Endothelial cell (in vitro differentiated cells): ENCODE results near the gene NMRK1. TPM values are rescaled to one million over a fixed set of nuclear protein-coding genes. Genes with fewer than 3 reads are reported as not detected.

Source experiments
- DNase-seq: peaks from one replicate; pipeline ENCODE4 v3.0.0; 2021; ENCODE audit warnings: low spot score
- H3K27ac Mint-ChIP-seq: one replicate; pipeline ENCODE4 v1.8.0; 2021; ENCODE audit warnings: mixed read lengths, inconsistent platforms; ENCODE audit not compliant: unreplicated experiment
- H3K27me3 Mint-ChIP-seq: one replicate; pipeline ENCODE4 v1.8.0; 2021; ENCODE audit warnings: mild to moderate bottlenecking, moderate library complexity, mixed read lengths, inconsistent platforms; ENCODE audit not compliant: unreplicated experiment
- H3K36me3 Mint-ChIP-seq: one replicate; pipeline ENCODE4 v1.8.0; 2021; ENCODE audit warnings: mild to moderate bottlenecking, low read depth, mixed read lengths, inconsistent platforms; ENCODE audit not compliant: unreplicated experiment
- H3K4me1 Mint-ChIP-seq: one replicate; pipeline ENCODE4 v1.8.0; 2021; ENCODE audit warnings: mild to moderate bottlenecking, mixed read lengths, inconsistent platforms; ENCODE audit not compliant: unreplicated experiment
- H3K4me3 Mint-ChIP-seq: one replicate; pipeline ENCODE4 v1.8.0; 2021; ENCODE audit warnings: mild to moderate bottlenecking, mixed read lengths, inconsistent platforms; ENCODE audit not compliant: unreplicated experiment
- H3K9me3 Mint-ChIP-seq: one replicate; pipeline ENCODE4 v1.8.0; 2021; ENCODE audit warnings: mixed read lengths, inconsistent platforms; ENCODE audit not compliant: unreplicated experiment
- CTCF ChIP-seq: fragments of 200-600 bp; sonication (generic); IDR thresholded peaks from one replicate; pipeline ENCODE4 v1.5.0; 2021; ENCODE audit warnings: antibody characterized with exemption; ENCODE audit not compliant: unreplicated experiment
- total RNA-seq: library from RNA; stranded (reverse); fragmentation: NEBNext Ultra II Directional; extraction: Animal tissue kit (Norgen Biotek cat#: 25700); gene quantifications from one replicate; pipeline ENCODE4 v1.2.1, GENCODE V29; 2021; ENCODE audit not compliant: unreplicated experiment

Gene NMRK1
- total RNA-seq, 1 donor from 2014 or later = 58.2 TPM

GRCh38 chr9:75130621-75131230 is 42.8 kb upstream of the NMRK1 start:
- Mint-ChIP-seq H3K9me3 (no peaks in the 10 kb centered on the region), H3K27ac (no peak overlapping the region), H3K27me3 (peaks cover 3% of the 10 kb centered on the region), H3K4me3 (no peak overlapping the region), H3K36me3 (peaks cover 12% of the 10 kb centered on the region), H3K4me1 (peaks cover 13% of the 10 kb centered on the region)
- DNase-seq = no peak
- no peak for TF ChIP-seq CTCF

- H3K4me1 Mint-ChIP-seq = peaks cover 13% of the 10 kb centered on the region
- no peak overlapping the region for H3K4me3 Mint-ChIP-seq
- no peak for DNase-seq
- H3K9me3 Mint-ChIP-seq = no peaks in the 10 kb centered on the region
- H3K27ac Mint-ChIP-seq = no peak overlapping the region
- TF ChIP-seq CTCF = no peak
- peaks cover 12% of the 10 kb centered on the region for H3K36me3 Mint-ChIP-seq
- H3K27me3 Mint-ChIP-seq = peaks cover 3% of the 10 kb centered on the region
Observed at GRCh38 chr9:75130172-75130571, 42.2 kb upstream of the NMRK1 start.

- H3K4me1 Mint-ChIP-seq = peaks cover 23% of the 10 kb centered on the region
- DNase-seq = no peak
- H3K9me3 Mint-ChIP-seq = no peaks in the 10 kb centered on the region
- H3K27ac Mint-ChIP-seq = no peak overlapping the region
- TF ChIP-seq CTCF = no peak
- no peak overlapping the region for H3K4me3 Mint-ChIP-seq
- H3K36me3 Mint-ChIP-seq = peaks cover 17% of the 10 kb centered on the region
- H3K27me3 Mint-ChIP-seq = peaks cover 3% of the 10 kb centered on the region
Observed at GRCh38 chr9:75128535-75128934, 40.6 kb upstream of the NMRK1 start.

GRCh38 chr9:75123696-75124095 is 35.7 kb upstream of the NMRK1 start:
- H3K27ac Mint-ChIP-seq = no peak overlapping the region
- peaks cover 2% of the 10 kb centered on the region for H3K27me3 Mint-ChIP-seq
- no peaks in the 10 kb centered on the region for H3K9me3 Mint-ChIP-seq
- no peak overlapping the region for H3K4me3 Mint-ChIP-seq
- peaks cover 15% of the 10 kb centered on the region for H3K36me3 Mint-ChIP-seq
- H3K4me1 Mint-ChIP-seq = peaks cover 13% of the 10 kb centered on the region
- TF ChIP-seq CTCF = no peak
- no peak for DNase-seq

- DNase-seq = no peak
Observed at GRCh38 chr9:75121914-75122558, 34.1 kb upstream of the NMRK1 start.

More at GRCh38 chr9:75121914-75122558, 34.1 kb upstream of the NMRK1 start:
- Mint-ChIP-seq H3K27ac (no peak overlapping the region), H3K36me3 (peaks cover 25% of the 10 kb centered on the region), H3K27me3 (peaks cover 2% of the 10 kb centered on the region), H3K4me1 (peaks cover 13% of the 10 kb centered on the region), H3K4me3 (no peak overlapping the region), H3K9me3 (no peaks in the 10 kb centered on the region)
- no peak for TF ChIP-seq CTCF
